ENCODE results near the gene HAO2. TPM values are rescaled to one million over a fixed set of nuclear protein-coding genes. Genes with fewer than 3 reads are reported as not detected.

HAO2 gene
- not detected for total RNA-seq

DNA sequence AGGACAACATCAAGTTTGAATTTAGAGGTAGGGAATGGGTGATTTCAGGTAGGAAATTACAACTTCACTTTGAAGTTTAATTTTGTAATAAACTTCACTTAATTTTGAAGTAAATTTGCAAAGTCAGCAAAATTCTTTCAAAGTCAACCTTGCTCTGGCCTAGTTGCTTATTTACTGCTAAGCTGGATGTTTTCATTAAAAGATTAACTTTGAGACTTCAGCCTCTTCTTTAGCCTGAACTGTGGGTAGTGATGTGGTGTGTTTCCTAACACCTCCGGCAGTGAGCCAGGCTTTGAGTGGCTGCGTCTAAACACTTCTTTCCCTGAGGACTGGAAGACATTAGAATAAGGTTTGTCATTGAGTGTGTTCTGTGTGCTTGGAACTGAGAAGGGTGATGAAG is at the start of gene HAO2:
Gene HAO2, plus strand, starts transcription at position 232 of the 400 bp plus-strand sequence. CDS start 12,301 bp downstream, outside the sequence.
- Mint-ChIP-seq H3K9me3 (no peaks in the 10 kb centered on the region), H3K27ac (no peak within 1 kb of the TSS), H3K27me3 (peaks cover 11 to 37% of the 10 kb centered on the region in 2 donors), H3K4me1 (ENCODE audit: low read depth in 2 of 2) (no peaks in the 10 kb centered on the region), H3K36me3 (no peaks in the 10 kb centered on the region), H3K4me3 (no peak within 1 kb of the TSS)
- ATAC-seq (no peak), DNase-seq (ENCODE audit: low spot score) (no peak)

DNA sequence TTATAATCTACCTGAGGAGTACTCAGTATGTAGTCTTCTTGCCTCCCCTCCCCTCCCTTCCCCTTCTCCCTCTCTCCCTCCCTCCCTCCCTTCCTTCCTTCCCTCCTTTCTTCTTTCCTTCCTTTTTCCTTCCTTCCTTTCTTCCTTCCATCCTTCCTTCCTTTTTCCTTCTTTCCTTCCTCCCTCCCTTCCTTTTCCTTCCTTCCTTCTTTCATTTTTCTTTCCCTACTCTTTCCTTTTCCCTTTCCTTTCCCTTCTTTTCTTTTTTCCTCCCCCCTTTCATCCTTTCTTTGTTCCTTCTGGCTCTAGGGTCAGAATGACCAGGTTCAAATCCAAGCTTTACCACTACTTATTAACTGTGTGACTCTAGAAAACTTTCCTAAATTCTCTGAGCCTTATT is 48.5 kb upstream of the HAO2 start:
- H3K4me1 Mint-ChIP-seq (ENCODE audit: low read depth in 2 of 2) = peaks cover 9 to 13% of the 10 kb centered on the region in 2 donors
- no peak overlapping the region for H3K27ac Mint-ChIP-seq
- no peak for DNase-seq (ENCODE audit: low spot score)
- no peak overlapping the region for H3K4me3 Mint-ChIP-seq
- H3K27me3 Mint-ChIP-seq = no peaks in the 10 kb centered on the region
- H3K9me3 Mint-ChIP-seq = no peaks in the 10 kb centered on the region
- H3K36me3 Mint-ChIP-seq = no peaks in the 10 kb centered on the region
- ATAC-seq = no peak

DNA sequence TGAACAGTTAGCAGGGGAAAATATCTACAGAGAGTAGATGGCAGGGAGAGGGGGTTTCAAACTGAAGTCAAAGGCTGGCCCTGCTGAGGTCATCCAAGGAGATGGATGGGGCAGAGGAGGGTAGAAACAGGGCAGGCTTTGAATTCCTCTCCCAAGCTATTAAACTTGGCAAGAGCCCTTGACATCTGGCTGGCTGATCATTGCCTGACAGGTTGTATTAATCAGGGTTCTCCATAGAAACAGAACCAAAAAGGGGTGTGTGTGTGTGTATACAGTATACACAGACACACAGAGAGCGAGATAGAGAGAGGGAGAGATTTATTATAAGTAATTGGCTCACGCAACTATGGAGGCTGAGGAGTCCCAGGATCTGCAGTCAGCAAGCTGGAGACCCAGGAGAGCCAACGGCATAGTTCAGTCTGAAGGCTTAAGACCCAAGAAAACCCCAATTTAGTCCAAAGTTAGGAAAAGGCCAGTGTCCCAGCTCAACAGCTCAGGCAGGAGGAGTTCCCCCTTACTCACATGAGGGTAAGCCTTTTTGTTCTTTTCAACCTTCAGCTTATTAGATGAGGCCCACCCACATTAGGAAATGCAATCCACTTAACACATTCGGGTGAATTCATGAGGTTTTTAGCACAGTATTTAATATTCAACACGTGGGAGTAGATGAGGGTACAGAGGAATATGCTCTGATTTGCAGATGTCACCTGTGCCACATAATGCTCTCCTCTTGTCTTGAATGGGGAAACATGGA is 46.7 kb upstream of the HAO2 start:
- Mint-ChIP-seq H3K4me1 (ENCODE audit: low read depth in 2 of 2) (peaks cover 9 to 15% of the 10 kb centered on the region in 2 donors), H3K4me3 (no peak overlapping the region)

DNA sequence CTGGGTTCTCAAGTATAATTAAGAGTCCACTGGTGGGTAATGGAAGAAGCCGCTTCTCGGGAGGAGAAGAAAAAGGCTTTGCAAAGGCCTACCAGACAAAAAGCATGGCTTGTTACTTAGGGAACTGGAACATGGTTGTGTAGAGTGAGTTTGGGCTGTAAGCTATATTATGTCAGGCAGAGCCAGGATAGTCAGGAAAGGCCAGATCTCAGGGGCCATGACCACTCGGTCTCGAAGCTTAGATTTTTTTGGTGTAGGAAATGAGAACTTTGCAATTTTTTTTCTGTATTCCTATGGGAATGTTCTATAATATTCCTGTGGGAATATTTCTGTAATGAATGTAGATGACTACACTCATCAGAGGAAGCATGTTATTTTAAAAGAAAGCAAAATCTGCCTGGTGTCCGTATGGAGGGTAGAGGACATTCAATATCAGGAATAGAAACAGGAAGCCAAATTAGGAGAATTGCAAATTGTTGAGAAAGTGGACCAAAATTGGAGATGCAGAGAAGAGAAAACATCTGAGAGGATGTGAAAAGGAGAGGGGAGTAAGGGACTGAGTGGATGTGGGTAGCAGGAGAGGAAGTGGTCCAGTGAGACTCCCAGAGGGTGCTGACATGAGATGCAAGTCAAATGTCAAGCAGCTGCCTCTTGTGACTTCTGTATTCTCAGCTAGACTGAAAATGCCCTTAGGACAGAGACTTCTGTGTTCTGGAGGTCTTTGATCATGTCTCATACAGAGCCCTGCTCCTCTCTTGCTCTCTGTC is 45.2 kb upstream of the HAO2 start:
- DNase-seq (ENCODE audit: low spot score) = no peak
- peak in 1 of 2 donors; percentile 48 for ATAC-seq
- peaks cover 9 to 24% of the 10 kb centered on the region in 2 donors for H3K4me1 Mint-ChIP-seq (ENCODE audit: low read depth in 2 of 2)
- no peak overlapping the region for H3K4me3 Mint-ChIP-seq
- no peaks in the 10 kb centered on the region for H3K9me3 Mint-ChIP-seq
- no peaks in the 10 kb centered on the region for H3K36me3 Mint-ChIP-seq
- H3K27ac Mint-ChIP-seq = no peak overlapping the region
- H3K27me3 Mint-ChIP-seq = no peaks in the 10 kb centered on the region

More for the DNA sequence above, 46.7 kb upstream of the HAO2 start:
- no peak overlapping the region for H3K27ac Mint-ChIP-seq
- H3K36me3 Mint-ChIP-seq = no peaks in the 10 kb centered on the region
- no peaks in the 10 kb centered on the region for H3K27me3 Mint-ChIP-seq
- no peaks in the 10 kb centered on the region for H3K9me3 Mint-ChIP-seq
- ATAC-seq (peak in 1 of 2 donors; percentile 22), DNase-seq (ENCODE audit: low spot score) (no peak)

DNA sequence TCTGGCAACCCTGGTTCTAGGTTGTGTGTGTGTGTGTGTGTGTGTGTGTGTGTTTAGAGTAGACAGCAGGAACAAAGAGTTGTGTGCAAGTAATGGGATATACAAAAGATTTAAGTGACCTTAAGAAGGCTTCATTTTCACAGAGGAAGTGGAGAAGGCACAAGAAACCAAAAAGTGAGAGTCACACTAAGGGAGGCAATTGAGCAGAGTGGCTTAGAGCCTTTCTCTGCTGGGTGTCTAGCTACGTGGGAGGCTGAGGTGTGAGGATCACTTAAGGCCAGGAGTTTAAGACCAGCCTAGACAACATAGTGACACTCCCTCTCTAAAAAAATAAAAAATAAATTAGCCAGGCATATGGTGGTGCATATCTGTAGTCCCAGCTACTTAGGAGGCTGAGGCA is 44.4 kb upstream of the HAO2 start:
- DNase-seq (ENCODE audit: low spot score) = no peak
- peak in 1 of 2 donors; percentile 45 for ATAC-seq
- H3K27me3 Mint-ChIP-seq = no peaks in the 10 kb centered on the region
- no peaks in the 10 kb centered on the region for H3K36me3 Mint-ChIP-seq
- H3K27ac Mint-ChIP-seq = no peak overlapping the region
- peaks cover 9 to 24% of the 10 kb centered on the region in 2 donors for H3K4me1 Mint-ChIP-seq (ENCODE audit: low read depth in 2 of 2)
- no peak overlapping the region for H3K4me3 Mint-ChIP-seq
- H3K9me3 Mint-ChIP-seq = no peaks in the 10 kb centered on the region

GRCh38 chr1:119326251-119326650 is 42.3 kb upstream of the HAO2 start:
- Mint-ChIP-seq H3K27me3 (no peaks in the 10 kb centered on the region), H3K4me3 (peak overlapping the region; percentile 22), H3K4me1 (ENCODE audit: low read depth in 2 of 2) (peaks cover 9 to 24% of the 10 kb centered on the region in 2 donors), H3K27ac (no peak overlapping the region), H3K36me3 (no peaks in the 10 kb centered on the region), H3K9me3 (no peaks in the 10 kb centered on the region)
- DNase-seq (ENCODE audit: low spot score) = no peak
- ATAC-seq = no peak

- Mint-ChIP-seq H3K27ac (no peak overlapping the region), H3K36me3 (no peaks in the 10 kb centered on the region), H3K27me3 (no peaks in the 10 kb centered on the region), H3K4me3 (peak overlapping the region; percentile 66), H3K9me3 (no peaks in the 10 kb centered on the region), H3K4me1 (ENCODE audit: low read depth in 2 of 2) (peaks cover 9 to 24% of the 10 kb centered on the region in 2 donors)
- DNase-seq (ENCODE audit: low spot score) = no peak
- no peak for ATAC-seq
Observed at GRCh38 chr1:119327094-119327449, 41.5 kb upstream of the HAO2 start.

DNA sequence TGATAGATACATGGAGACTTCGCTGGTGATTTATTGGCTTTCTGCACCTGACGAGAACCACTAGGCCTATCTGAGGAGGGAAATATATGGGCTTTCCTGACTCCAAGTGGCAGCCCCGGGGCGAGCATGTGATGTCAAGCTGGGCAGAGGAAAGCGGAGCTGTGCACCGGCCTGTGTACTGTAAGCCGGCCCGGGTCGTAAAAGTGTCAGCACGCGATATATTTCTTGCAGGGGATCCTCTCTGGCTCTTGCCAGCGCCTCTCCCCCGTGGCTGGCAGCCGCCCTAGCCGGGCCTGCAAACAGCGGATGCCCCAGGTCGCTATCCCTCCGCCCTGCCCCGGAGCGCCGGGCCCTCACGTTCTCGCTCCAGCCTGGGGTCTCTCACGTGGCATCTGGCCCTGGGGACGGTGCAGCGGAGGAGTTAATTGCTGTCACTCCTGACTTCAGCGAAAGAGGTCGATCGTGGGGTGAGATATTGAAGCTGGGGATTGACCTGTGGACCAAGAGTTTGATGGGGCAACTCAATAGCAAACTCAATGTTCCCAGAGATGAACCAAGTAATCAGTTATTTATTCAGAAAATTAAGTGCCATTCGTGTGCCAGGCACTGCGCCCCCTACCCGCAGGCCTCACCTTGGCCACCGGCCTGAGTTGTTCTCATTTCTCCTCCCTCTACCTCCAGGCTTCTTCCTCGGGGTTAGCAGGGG is 41.0 kb upstream of the HAO2 start:
- DNase-seq (ENCODE audit: low spot score) (no peak), ATAC-seq (peak in 1 of 2 donors; percentile 65)
- no peaks in the 10 kb centered on the region for H3K36me3 Mint-ChIP-seq
- H3K27ac Mint-ChIP-seq = peak overlapping the region in 1 of 2 donors; percentile 27
- peaks cover 9 to 24% of the 10 kb centered on the region in 2 donors for H3K4me1 Mint-ChIP-seq (ENCODE audit: low read depth in 2 of 2)
- peak overlapping the region; percentile 66 for H3K4me3 Mint-ChIP-seq
- no peaks in the 10 kb centered on the region for H3K27me3 Mint-ChIP-seq
- H3K9me3 Mint-ChIP-seq = no peaks in the 10 kb centered on the region

DNA sequence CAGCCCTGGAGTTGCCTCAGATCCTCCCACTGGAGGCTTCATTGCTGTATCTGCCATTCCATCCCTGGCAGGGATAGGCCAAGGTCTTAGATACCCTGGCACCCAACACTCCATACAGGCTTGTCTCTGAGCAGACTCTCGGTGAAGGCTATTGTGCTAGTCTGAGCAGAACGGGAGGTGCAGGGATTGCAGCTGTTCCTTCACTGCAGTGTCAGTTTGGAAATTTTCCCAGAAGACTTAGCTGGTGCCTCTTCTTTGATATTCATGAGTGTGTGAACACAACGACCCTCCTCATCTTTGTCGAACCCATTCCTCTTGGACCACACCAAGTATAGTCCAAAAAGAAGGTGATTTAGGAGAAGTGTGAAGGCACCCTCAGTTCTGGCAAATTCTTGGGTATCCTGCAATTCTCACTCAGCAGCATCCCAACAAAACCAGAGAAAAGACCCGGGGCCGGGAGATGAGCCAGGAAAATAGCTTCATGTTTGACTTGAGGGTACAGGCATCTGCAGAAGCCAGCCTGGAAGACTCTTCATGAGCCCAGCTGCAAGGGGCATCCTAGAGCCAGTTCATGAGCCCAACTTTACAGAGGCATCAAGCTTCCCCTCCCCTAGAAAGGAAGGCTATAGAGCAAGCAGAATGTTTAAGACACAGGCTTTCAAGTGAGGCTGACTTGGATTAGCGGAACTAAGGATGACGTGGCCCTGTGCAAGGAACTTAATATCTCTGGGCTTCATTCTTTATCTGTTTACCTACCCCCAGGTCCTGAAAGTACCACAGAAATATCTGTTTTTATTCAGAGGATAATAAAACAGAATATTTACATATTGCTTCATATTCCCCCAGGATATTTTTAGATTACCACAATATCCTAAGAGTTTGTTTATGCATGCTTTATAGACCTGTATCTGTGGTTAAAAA is 38.8 kb upstream of the HAO2 start:
- H3K27me3 Mint-ChIP-seq = no peaks in the 10 kb centered on the region
- DNase-seq (ENCODE audit: low spot score) (no peak), ATAC-seq (no peak)
- H3K4me3 Mint-ChIP-seq = no peak overlapping the region
- no peaks in the 10 kb centered on the region for H3K9me3 Mint-ChIP-seq
- H3K36me3 Mint-ChIP-seq = no peaks in the 10 kb centered on the region
- H3K27ac Mint-ChIP-seq = no peak overlapping the region
- peaks cover 0 to 11% of the 10 kb centered on the region in 2 donors for H3K4me1 Mint-ChIP-seq (ENCODE audit: low read depth in 2 of 2)

DNA sequence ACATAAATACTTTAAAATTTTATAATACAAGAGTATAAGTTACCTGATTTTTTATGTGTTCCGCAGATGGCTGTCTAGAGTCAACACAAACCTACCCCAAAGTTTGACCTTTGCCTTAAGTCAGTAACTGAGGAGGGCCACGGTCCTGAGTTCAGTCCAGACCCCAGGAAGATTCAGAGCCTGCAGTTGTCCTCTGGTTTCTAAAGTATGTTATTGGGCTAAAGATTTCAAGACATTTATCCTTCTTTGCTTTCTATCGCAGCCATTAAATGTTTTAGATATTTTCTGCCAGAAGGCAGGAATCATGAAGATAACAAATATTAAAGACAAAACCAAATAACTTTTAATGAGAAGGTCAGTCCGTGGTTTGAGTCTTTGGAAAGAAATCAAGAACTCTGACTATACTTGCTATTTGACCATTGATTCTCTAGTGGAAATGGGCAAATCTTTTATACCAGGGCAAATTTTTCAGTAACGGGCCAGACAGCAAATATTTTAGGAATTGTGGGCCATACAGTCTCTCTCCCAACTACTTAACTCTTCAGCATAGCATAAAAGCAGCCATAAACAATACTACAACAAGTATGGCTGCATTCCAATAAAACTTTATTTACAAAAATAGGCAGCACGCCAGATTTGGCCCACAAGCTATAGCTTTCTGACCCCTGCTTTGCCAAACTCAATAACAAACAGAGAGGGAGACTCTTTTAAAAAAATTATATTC is 38.0 kb upstream of the HAO2 start:
- H3K36me3 Mint-ChIP-seq = no peaks in the 10 kb centered on the region
- ATAC-seq (no peak), DNase-seq (ENCODE audit: low spot score) (no peak)
- no peaks in the 10 kb centered on the region for H3K9me3 Mint-ChIP-seq
- H3K4me1 Mint-ChIP-seq (ENCODE audit: low read depth in 2 of 2) = peaks cover 0 to 11% of the 10 kb centered on the region in 2 donors
- H3K27me3 Mint-ChIP-seq = no peaks in the 10 kb centered on the region
- no peak overlapping the region for H3K27ac Mint-ChIP-seq
- H3K4me3 Mint-ChIP-seq = no peak overlapping the region

DNA sequence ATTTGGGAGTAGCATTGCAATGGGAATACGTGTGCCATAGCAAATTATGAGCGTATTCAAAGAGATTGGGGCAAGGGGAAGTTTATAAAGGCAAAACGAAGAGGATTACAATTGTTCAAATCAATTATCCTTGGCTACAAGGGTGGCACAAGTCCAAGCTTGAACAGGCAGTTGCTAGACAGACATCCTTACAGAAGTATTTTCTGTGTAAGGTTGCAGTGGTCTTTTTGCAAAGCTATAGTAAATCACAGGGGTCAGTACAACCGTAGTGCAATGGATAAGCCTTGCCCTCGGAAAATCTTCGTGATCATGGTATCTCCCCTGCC is 37.4 kb upstream of the HAO2 start:
- H3K27me3 Mint-ChIP-seq = no peaks in the 10 kb centered on the region
- no peaks in the 10 kb centered on the region for H3K9me3 Mint-ChIP-seq
- H3K36me3 Mint-ChIP-seq = no peaks in the 10 kb centered on the region
- peaks cover 0 to 11% of the 10 kb centered on the region in 2 donors for H3K4me1 Mint-ChIP-seq (ENCODE audit: low read depth in 2 of 2)
- ATAC-seq = no peak
- DNase-seq (ENCODE audit: low spot score) = no peak
- H3K4me3 Mint-ChIP-seq = no peak overlapping the region
- H3K27ac Mint-ChIP-seq = no peak overlapping the region

GRCh38 chr1:119331915-119332314 is 36.7 kb upstream of the HAO2 start:
- no peaks in the 10 kb centered on the region for H3K9me3 Mint-ChIP-seq
- ATAC-seq = no peak
- H3K27me3 Mint-ChIP-seq = peaks cover 0 to 3% of the 10 kb centered on the region in 2 donors
- H3K36me3 Mint-ChIP-seq = no peaks in the 10 kb centered on the region
- no peak overlapping the region for H3K4me3 Mint-ChIP-seq
- no peak overlapping the region for H3K27ac Mint-ChIP-seq
- peaks cover 0 to 9% of the 10 kb centered on the region in 2 donors for H3K4me1 Mint-ChIP-seq (ENCODE audit: low read depth in 2 of 2)
- no peak for DNase-seq (ENCODE audit: low spot score)

GRCh38 chr1:119332622-119333021 is 36.0 kb upstream of the HAO2 start:
- DNase-seq (ENCODE audit: low spot score) (no peak), ATAC-seq (no peak)
- Mint-ChIP-seq H3K9me3 (no peaks in the 10 kb centered on the region), H3K4me1 (ENCODE audit: low read depth in 2 of 2) (peaks cover 0 to 2% of the 10 kb centered on the region in 2 donors), H3K4me3 (no peak overlapping the region), H3K36me3 (no peaks in the 10 kb centered on the region), H3K27ac (no peak overlapping the region), H3K27me3 (peaks cover 0 to 10% of the 10 kb centered on the region in 2 donors)

Data from natural killer cell treated with Interleukin-12 subunit alpha and Interleukin-12 subunit beta and Interleukin-15 and Interleukin-18, amount 100 ng/mL, for 72 hours (primary cell).